GM23338 (cell line): ENCODE results near the gene NIPBL. TPM values are rescaled to one million over a fixed set of nuclear protein-coding genes. Genes with fewer than 3 reads are reported as not detected.

ENCODE experiments used
- ATAC-seq: fragments of 200-7000 bp; cut with Tn5 transposase; 3 replicates; pipeline ENCODE4 v1.9.1; 2020
- DNase-seq: peaks from one replicate; pipeline ENCODE4 v3.0.0-alpha.2; 2015; ENCODE audit warnings: low spot score
- H2AFZ ChIP-seq: fragments of 200-600 bp; sonication (generic); 2 replicates; pipeline ENCODE4 v1.8.0; 2016; ENCODE audit warnings: antibody characterized with exemption, mild to moderate bottlenecking, moderate library complexity
- H3F3A ChIP-seq: fragments of 200-600 bp; sonication (generic); replicated peaks from 2 replicates; pipeline ENCODE4 v1.8.0; 2017; ENCODE audit warnings: antibody characterized with exemption, mixed run types, low read depth
- H3K27ac ChIP-seq: fragments of 200-600 bp; sonication (generic); 2 replicates; pipeline ENCODE4 v1.6.1; 2016; ENCODE audit warnings: low read depth
- H3K27me3 ChIP-seq: fragments of 200-600 bp; sonication (generic); 2 replicates; pipeline ENCODE4 v1.8.0; 2016; ENCODE audit warnings: mild to moderate bottlenecking, mixed run types, moderate library complexity; ENCODE audit not compliant: insufficient read depth
- H3K36me3 ChIP-seq: fragments of 200-600 bp; sonication (generic); 2 replicates; pipeline ENCODE4 v1.8.0; 2016; ENCODE audit warnings: mild to moderate bottlenecking; ENCODE audit not compliant: insufficient read depth
- H3K4me1 ChIP-seq: fragments of 200-600 bp; sonication (generic); 2 replicates; pipeline ENCODE4 v1.8.0; 2016; ENCODE audit warnings: mild to moderate bottlenecking, moderate library complexity; ENCODE audit not compliant: insufficient read depth
- H3K4me2 ChIP-seq: fragments of 200-600 bp; sonication (generic); 2 replicates; pipeline ENCODE4 v1.7.1; 2017; ENCODE audit warnings: mixed run types
- H3K4me3 ChIP-seq: fragments of 200-600 bp; sonication (generic); 2 replicates; pipeline ENCODE4 v1.6.1; 2016; ENCODE audit warnings: mixed run types
- H3K79me2 ChIP-seq: fragments of 200-600 bp; sonication (generic); replicated peaks from 2 replicates; pipeline ENCODE4 v1.8.0; 2017; ENCODE audit warnings: mild to moderate bottlenecking; ENCODE audit not compliant: insufficient read depth
- H3K9me2 ChIP-seq: fragments of 200-600 bp; sonication (generic); 2 replicates; pipeline ENCODE4 v1.8.0; 2017; ENCODE audit not compliant: insufficient read depth
- H4K20me1 ChIP-seq: fragments of 200-600 bp; sonication (generic); replicated peaks from 2 replicates; pipeline ENCODE4 v1.8.0; 2017; ENCODE audit warnings: mild to moderate bottlenecking; ENCODE audit not compliant: insufficient read depth
- H3K27ac Mint-ChIP-seq: 2 replicates; pipeline ENCODE4 v1.8.0; 2020; ENCODE audit warnings: inconsistent platforms, mild to moderate bottlenecking, moderate library complexity, mixed read lengths
- H3K27me3 Mint-ChIP-seq: 3 replicates; pipeline ENCODE4 v1.8.0; 2022; ENCODE audit warnings: low read depth, mild to moderate bottlenecking, moderate library complexity, mixed read lengths, inconsistent platforms; ENCODE audit not compliant: insufficient read depth, poor library complexity
- H3K36me3 Mint-ChIP-seq: 3 replicates; pipeline ENCODE4 v1.8.0; 2021; ENCODE audit warnings: low read depth, mild to moderate bottlenecking, inconsistent platforms, moderate library complexity, mixed read lengths
- H3K4me1 Mint-ChIP-seq: 3 replicates; pipeline ENCODE4 v1.8.0; 2020; ENCODE audit warnings: mild to moderate bottlenecking, inconsistent platforms, mixed read lengths
- H3K4me3 Mint-ChIP-seq: 3 replicates; pipeline ENCODE4 v1.8.0; 2021; ENCODE audit warnings: moderate library complexity, mild to moderate bottlenecking, inconsistent platforms, mixed read lengths
- H3K9me3 Mint-ChIP-seq: 3 replicates; pipeline ENCODE4 v1.8.0; 2020; ENCODE audit warnings: moderate library complexity, mild to moderate bottlenecking, inconsistent platforms, mixed read lengths
- JUNB ChIP-seq: IDR thresholded peaks from one replicate; pipeline ENCODE4 v1.6.1; 2016; ENCODE audit warnings: antibody characterized with exemption; ENCODE audit not compliant: unreplicated experiment
- REST ChIP-seq: IDR thresholded peaks from one replicate; pipeline ENCODE4 v1.6.1; 2018; ENCODE audit warnings: antibody characterized with exemption; ENCODE audit not compliant: unreplicated experiment
- STAT1 ChIP-seq: IDR thresholded peaks from one replicate; pipeline ENCODE4 v1.6.1; 2016; ENCODE audit warnings: antibody characterized with exemption; ENCODE audit not compliant: unreplicated experiment
- ZNF331 ChIP-seq: fragments of 250-450 bp; sonication (Bioruptor Pico); IDR thresholded peaks from 2 replicates; pipeline ENCODE4 v1.5.0; 2020; ENCODE audit warnings: low read depth, mild to moderate bottlenecking, moderate library complexity
- polyA plus RNA-seq: library from polyadenylated mRNA; unstranded; fragments of >200 nt; fragmentation: Nextera tagmentation; extraction: Ambion mirVana; gene quantifications from 2 replicates; pipeline ENCODE4 v1.2.1, GENCODE V29; 2016
- total RNA-seq: library from RNA; depleted of rRNA; stranded (reverse); fragments of >200 nt; shearing (Covaris generic); gene quantifications from 2 replicates; pipeline ENCODE4 v1.2.3, GENCODE V29; 2014
- TF ChIP-seq, protein P1 (sequence below): fragments of 250-450 bp; sonication (Bioruptor Pico); IDR thresholded peaks from 2 replicates; pipeline ENCODE4 v1.5.0; 2020; ENCODE audit warnings: mild to moderate bottlenecking, moderate library complexity

The NIPBL gene
- total and polyA plus RNA-seq, 2 experiments from 2014 or later: 44.2 to 51.4 TPM

DNA sequence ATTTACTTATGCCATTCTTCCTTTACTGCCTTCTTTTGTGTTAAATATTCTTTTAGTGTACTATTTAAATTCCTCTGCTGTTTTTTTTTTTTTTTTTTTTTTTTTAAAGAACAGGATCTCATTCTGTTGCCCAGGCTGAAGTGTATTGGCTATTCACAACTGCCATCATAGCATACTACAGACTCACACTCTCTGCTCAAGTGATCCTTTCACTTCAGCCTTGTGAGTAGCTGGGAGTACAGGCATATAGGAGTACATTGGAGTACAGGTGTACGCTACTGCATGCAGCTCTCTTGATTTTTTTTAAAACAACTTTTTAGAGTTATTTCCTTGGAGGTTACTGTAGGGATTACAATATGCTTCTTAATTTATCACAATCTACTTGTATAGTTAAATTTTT is 56.1 kb downstream of the NIPBL start:
- no peak overlapping the region for H3K4me3 Mint-ChIP-seq
- H3F3A ChIP-seq: no peaks in the 10 kb centered on the region

More for the DNA sequence above, 56.1 kb downstream of the NIPBL start:
- DNase-seq (no peak), ATAC-seq (no peak)
- Mint-ChIP-seq H3K4me1 (peaks cover 13% of the 10 kb centered on the region; the same call in 2 of the 3 replicates), H3K9me3 (no peaks in the 10 kb centered on the region), H3K27ac (no peak overlapping the region), H3K27me3 (peaks cover 4% of the 10 kb centered on the region), H3K36me3 (no peaks in the 10 kb centered on the region)
- no peaks in the 10 kb centered on the region for H3K36me3 ChIP-seq
- H4K20me1 ChIP-seq: peaks cover 40% of the 10 kb centered on the region
- H3K4me1 ChIP-seq: no peaks in the 10 kb centered on the region
- H3K79me2 ChIP-seq: peaks cover 100% of the 10 kb centered on the region
- H3K9me2 ChIP-seq: peaks cover 4% of the 10 kb centered on the region; the same call in 1 of the 2 replicates
- H2AFZ ChIP-seq: no peak overlapping the region
- no peak overlapping the region for H3K4me2 ChIP-seq
- no peaks in the 10 kb centered on the region for H3K27me3 ChIP-seq
- H3K4me3 ChIP-seq: no peak overlapping the region
- TF ChIP-seq ZNF331 (CRISPR knock-in tag) (no peak), REST (no peak), JUNB (no peak), STAT1 (no peak)
- TF ChIP-seq, protein P1, sequence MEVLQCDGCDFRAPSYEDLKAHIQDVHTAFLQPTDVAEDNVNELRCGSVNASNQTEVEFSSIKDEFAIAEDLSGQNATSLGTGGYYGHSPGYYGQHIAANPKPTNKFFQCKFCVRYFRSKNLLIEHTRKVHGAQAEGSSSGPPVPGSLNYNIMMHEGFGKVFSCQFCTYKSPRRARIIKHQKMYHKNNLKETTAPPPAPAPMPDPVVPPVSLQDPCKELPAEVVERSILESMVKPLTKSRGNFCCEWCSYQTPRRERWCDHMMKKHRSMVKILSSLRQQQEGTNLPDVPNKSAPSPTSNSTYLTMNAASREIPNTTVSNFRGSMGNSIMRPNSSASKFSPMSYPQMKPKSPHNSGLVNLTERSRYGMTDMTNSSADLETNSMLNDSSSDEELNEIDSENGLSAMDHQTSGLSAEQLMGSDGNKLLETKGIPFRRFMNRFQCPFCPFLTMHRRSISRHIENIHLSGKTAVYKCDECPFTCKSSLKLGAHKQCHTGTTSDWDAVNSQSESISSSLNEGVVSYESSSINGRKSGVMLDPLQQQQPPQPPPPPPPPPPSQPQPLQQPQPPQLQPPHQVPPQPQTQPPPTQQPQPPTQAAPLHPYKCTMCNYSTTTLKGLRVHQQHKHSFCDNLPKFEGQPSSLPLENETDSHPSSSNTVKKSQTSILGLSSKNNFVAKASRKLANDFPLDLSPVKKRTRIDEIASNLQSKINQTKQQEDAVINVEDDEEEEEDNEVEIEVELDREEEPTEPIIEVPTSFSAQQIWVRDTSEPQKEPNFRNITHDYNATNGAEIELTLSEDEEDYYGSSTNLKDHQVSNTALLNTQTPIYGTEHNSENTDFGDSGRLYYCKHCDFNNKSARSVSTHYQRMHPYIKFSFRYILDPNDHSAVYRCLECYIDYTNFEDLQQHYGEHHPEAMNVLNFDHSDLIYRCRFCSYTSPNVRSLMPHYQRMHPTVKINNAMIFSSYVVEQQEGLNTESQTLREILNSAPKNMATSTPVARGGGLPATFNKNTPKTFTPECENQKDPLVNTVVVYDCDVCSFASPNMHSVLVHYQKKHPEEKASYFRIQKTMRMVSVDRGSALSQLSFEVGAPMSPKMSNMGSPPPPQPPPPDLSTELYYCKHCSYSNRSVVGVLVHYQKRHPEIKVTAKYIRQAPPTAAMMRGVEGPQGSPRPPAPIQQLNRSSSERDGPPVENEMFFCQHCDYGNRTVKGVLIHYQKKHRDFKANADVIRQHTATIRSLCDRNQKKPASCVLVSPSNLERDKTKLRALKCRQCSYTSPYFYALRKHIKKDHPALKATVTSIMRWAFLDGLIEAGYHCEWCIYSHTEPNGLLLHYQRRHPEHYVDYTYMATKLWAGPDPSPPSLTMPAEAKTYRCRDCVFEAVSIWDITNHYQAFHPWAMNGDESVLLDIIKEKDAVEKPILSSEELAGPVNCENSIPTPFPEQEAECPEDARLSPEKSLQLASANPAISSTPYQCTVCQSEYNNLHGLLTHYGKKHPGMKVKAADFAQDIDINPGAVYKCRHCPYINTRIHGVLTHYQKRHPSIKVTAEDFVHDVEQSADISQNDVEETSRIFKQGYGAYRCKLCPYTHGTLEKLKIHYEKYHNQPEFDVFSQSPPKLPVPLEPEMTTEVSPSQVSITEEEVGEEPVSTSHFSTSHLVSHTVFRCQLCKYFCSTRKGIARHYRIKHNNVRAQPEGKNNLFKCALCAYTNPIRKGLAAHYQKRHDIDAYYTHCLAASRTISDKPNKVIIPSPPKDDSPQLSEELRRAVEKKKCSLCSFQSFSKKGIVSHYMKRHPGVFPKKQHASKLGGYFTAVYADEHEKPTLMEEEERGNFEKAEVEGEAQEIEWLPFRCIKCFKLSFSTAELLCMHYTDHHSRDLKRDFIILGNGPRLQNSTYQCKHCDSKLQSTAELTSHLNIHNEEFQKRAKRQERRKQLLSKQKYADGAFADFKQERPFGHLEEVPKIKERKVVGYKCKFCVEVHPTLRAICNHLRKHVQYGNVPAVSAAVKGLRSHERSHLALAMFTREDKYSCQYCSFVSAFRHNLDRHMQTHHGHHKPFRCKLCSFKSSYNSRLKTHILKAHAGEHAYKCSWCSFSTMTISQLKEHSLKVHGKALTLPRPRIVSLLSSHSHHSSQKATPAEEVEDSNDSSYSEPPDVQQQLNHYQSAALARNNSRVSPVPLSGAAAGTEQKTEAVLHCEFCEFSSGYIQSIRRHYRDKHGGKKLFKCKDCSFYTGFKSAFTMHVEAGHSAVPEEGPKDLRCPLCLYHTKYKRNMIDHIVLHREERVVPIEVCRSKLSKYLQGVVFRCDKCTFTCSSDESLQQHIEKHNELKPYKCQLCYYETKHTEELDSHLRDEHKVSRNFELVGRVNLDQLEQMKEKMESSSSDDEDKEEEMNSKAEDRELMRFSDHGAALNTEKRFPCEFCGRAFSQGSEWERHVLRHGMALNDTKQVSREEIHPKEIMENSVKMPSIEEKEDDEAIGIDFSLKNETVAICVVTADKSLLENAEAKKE (CRISPR knock-in tag): no peak
- no peak overlapping the region for H3K27ac ChIP-seq
